GM23338 (cell line): ENCODE results near the gene GRIA1.

Source experiments
- CREB1 ChIP-seq: fragments of 250-450 bp; sonication (Bioruptor Pico); IDR thresholded peaks from 2 replicates; pipeline ENCODE4 v1.5.0; 2020; ENCODE audit warnings: low read depth, mild to moderate bottlenecking, moderate library complexity
- CTCF ChIP-seq, 2 experiments: fragments of 200-600 bp in 1 of 2; sonication (generic) in 1 of 2; conservative IDR thresholded peaks; 2 replicates each; pipeline versions ENCODE4 v1.5.1 to v1.6.1; 2016 to 2017; ENCODE audit warnings: antibody characterized with exemption in 2 of 2, low read depth in 2 of 2, mild to moderate bottlenecking in 2 of 2, moderate library complexity in 1 of 2
- ETS1 ChIP-seq: IDR thresholded peaks from 2 replicates; pipeline ENCODE4 v1.6.1; 2016; ENCODE audit warnings: antibody characterized with exemption
- EZH2 ChIP-seq: fragments of 200-600 bp; sonication (generic); IDR thresholded peaks from one replicate; pipeline ENCODE4 v1.8.0; 2017; ENCODE audit warnings: antibody characterized with exemption, mild to moderate bottlenecking, low read depth; ENCODE audit not compliant: unreplicated experiment
- EZH2phosphoT487 ChIP-seq: fragments of 200-600 bp; sonication (generic); IDR thresholded peaks from one replicate; pipeline ENCODE4 v1.8.1; 2018; ENCODE audit warnings: antibody characterized with exemption; ENCODE audit not compliant: unreplicated experiment
- JUNB ChIP-seq: IDR thresholded peaks from one replicate; pipeline ENCODE4 v1.6.1; 2016; ENCODE audit warnings: antibody characterized with exemption; ENCODE audit not compliant: unreplicated experiment
- NANOG ChIP-seq: IDR thresholded peaks from 2 replicates; pipeline ENCODE4 v1.6.1; 2016; ENCODE audit warnings: antibody characterized with exemption, borderline replicate concordance
- POLR2AphosphoS5 ChIP-seq: IDR thresholded peaks from 2 replicates; pipeline ENCODE4 v1.6.1; 2016; ENCODE audit warnings: antibody characterized with exemption, low read depth
- REST ChIP-seq: IDR thresholded peaks from one replicate; pipeline ENCODE4 v1.6.1; 2018; ENCODE audit warnings: antibody characterized with exemption; ENCODE audit not compliant: unreplicated experiment
- ZNF114 ChIP-seq: fragments of 250-450 bp; sonication (Bioruptor Pico); IDR thresholded peaks from 2 replicates; pipeline ENCODE4 v1.5.0; 2020; ENCODE audit warnings: mild to moderate bottlenecking, moderate library complexity
- ZNF331 ChIP-seq: fragments of 250-450 bp; sonication (Bioruptor Pico); IDR thresholded peaks from 2 replicates; pipeline ENCODE4 v1.5.0; 2020; ENCODE audit warnings: low read depth, mild to moderate bottlenecking, moderate library complexity

GRCh38 chr5:153827397-153827796, 336.9 kb downstream of the GRIA1 start:
- peak; percentile 56 to 77 for TF ChIP-seq CTCF (conservative IDR thresholded peaks at IDR 0.05; ENCODE audit: low read depth in 2 of 2)
- no peak for TF ChIP-seq EZH2phosphoT487
- TF ChIP-seq EZH2 = no peak
- no peak for TF ChIP-seq ETS1
- no peak for TF ChIP-seq POLR2AphosphoS5
- no peak for TF ChIP-seq ZNF331 (CRISPR knock-in tag)
- TF ChIP-seq NANOG = no peak
- TF ChIP-seq ZNF114 = no peak
- TF ChIP-seq CREB1 (CRISPR knock-in tag) = no peak
- TF ChIP-seq JUNB = no peak
- TF ChIP-seq REST = no peak
